K562 (cell line): ENCODE measurements around the gene BSPRY. TPM values are rescaled to one million over a fixed set of nuclear protein-coding genes. Genes with fewer than 3 reads are reported as not detected.

Experiments
- ATAC-seq: fragments of 200-7000 bp; cut with Tn5 transposase; 3 replicates; pipeline ENCODE4 v1.9.1; 2020; ENCODE audit warnings: moderate library complexity
- BruUV-seq: library from RNA; stranded (reverse); fragments of 400-500 nt; replicated peaks from 2 replicates; lab custom pipeline; 2021; lab: Mats Ljungman, UMichigan
- CTCF ChIA-PET: fragments of 300-600 bp; formaldehyde crosslinking; extraction: SDS; loops from one replicate; lab custom pipeline; 2021; ENCODE audit warnings: low intra/inter-chr PET ratio; lab: Yijun Ruan, JAX
- POLR2A ChIA-PET: fragments of 300-600, 350-650 bp; sonication (Branson Sonifier 250); formaldehyde crosslinking; extraction: SDS; loops from one replicate; lab custom pipeline; 2021; ENCODE audit warnings: antibody characterized with exemption, inconsistent platforms; lab: Yijun Ruan, JAX
- DNase-seq, 4 experiments: peaks; one replicate each; pipeline versions ENCODE4 v3.0.0 to v3.0.0-alpha.2; 2011 to 2018; ENCODE audit warnings: low spot score in 3 of 4, mixed read lengths in 3 of 4; ENCODE audit errors: extremely low read depth in 1 of 4
- FAIRE-seq: peaks from 2 replicates; lab custom pipeline; 2011; peaks lifted over from hg19 to GRCh38; lab: Jason Lieb, UNC
- H2AFZ ChIP-seq: 2 replicates; pipeline ENCODE4 v1.6.0; 2011; ENCODE audit warnings: low read depth, low read length, control low read depth, inconsistent platforms
- H3K27ac ChIP-seq: fragments of 200-600 bp; 3 replicates; pipeline ENCODE4 v1.8.0; 2011; ENCODE audit warnings: low read depth, mild to moderate bottlenecking, control low read depth, inconsistent platforms, low read length, moderate library complexity, mixed read lengths; ENCODE audit errors: extremely low read depth
- H3K27me3 ChIP-seq, 2 experiments: fragments of 300-600 bp in 1 of 2; 2 replicates in 1 of 2; 3 replicates in 1 of 2; pipeline versions ENCODE4 v1.6.0 to v1.8.0; 2011; ENCODE audit warnings: inconsistent platforms in 2 of 2, low read length in 2 of 2, mild to moderate bottlenecking in 1 of 2, mixed read lengths in 1 of 2, moderate library complexity in 1 of 2; ENCODE audit not compliant: control insufficient read depth in 2 of 2, insufficient read depth in 2 of 2
- H3K36me3 ChIP-seq: fragments of 300-600 bp; 3 replicates; pipeline ENCODE4 v1.8.0; 2011; ENCODE audit warnings: mild to moderate bottlenecking, low read length, inconsistent platforms; ENCODE audit not compliant: control insufficient read depth, insufficient read depth
- H3K4me1 ChIP-seq, 2 experiments: fragments of 200-600 bp in 1 of 2; replicated peaks in 1 of 2; 2 replicates in 1 of 2; 3 replicates in 1 of 2; pipeline versions ENCODE4 v1.5.1 to v1.8.0; 2011; ENCODE audit warnings: inconsistent platforms in 2 of 2, low read length in 2 of 2, mild to moderate bottlenecking in 1 of 2, mixed read lengths in 1 of 2, moderate library complexity in 1 of 2; ENCODE audit not compliant: control insufficient read depth in 2 of 2, insufficient read depth in 2 of 2
- H3K4me2 ChIP-seq: 2 replicates; pipeline ENCODE4 v1.6.1; 2011; ENCODE audit warnings: low read length, control low read depth, inconsistent platforms, mixed read lengths; ENCODE audit not compliant: insufficient read depth
- H3K4me3 ChIP-seq: fragments of 200-600 bp; sonication (generic), shearing (Covaris generic); 2 replicates; pipeline ENCODE4 v1.5.1; 2016; ENCODE audit warnings: control low read depth, inconsistent platforms
- H3K79me2 ChIP-seq: fragments of 200-600 bp; 3 replicates; pipeline ENCODE4 v1.8.0; 2011; ENCODE audit warnings: low read length, inconsistent platforms; ENCODE audit not compliant: control insufficient read depth, insufficient read depth
- H3K9ac ChIP-seq, 2 experiments: 2 replicates each; pipeline versions ENCODE4 v1.6.0 to v1.6.1; 2011; ENCODE audit warnings: low read depth in 2 of 2, low read length in 2 of 2, control low read depth in 1 of 2, inconsistent platforms in 1 of 2, mild to moderate bottlenecking in 1 of 2, mixed read lengths in 1 of 2; ENCODE audit not compliant: insufficient read depth in 1 of 2
- H3K9me1 ChIP-seq: one replicate; pipeline ENCODE4 v1.6.0; 2011; ENCODE audit warnings: inconsistent platforms, mild to moderate bottlenecking, low read length, moderate library complexity; ENCODE audit not compliant: control insufficient read depth, insufficient read depth
- H3K9me3 ChIP-seq: replicated peaks from 2 replicates; pipeline ENCODE4 v1.5.1; 2011; ENCODE audit warnings: low read depth, low read length, inconsistent platforms; ENCODE audit not compliant: control insufficient read depth, insufficient read depth
- H4K20me1 ChIP-seq: replicated peaks from 2 replicates; pipeline ENCODE4 v1.6.1; 2011; ENCODE audit warnings: low read length, inconsistent platforms, mixed read lengths; ENCODE audit not compliant: control insufficient read depth, insufficient read depth
- FOXK1 ChIP-seq: sonication (generic); formaldehyde crosslinking; IDR thresholded peaks from 2 replicates; pipeline ENCODE4 v1.8.0; 2022; ENCODE audit warnings: missing genetic modification reagents, mild to moderate bottlenecking, borderline replicate concordance
- NR2C2 ChIP-seq, 2 experiments: fragments of 200-800 bp in 1 of 2; sonication (Bioruptor generic) in 1 of 2; sonication (generic) in 1 of 2; formaldehyde crosslinking in 1 of 2; IDR thresholded peaks; 2 replicates each; pipeline versions ENCODE4 v1.6.1 to v1.8.0; 2016 to 2022; ENCODE audit warnings: mild to moderate bottlenecking in 1 of 2, missing compliant biosample characterization in 1 of 2, missing genetic modification characterization in 1 of 2, missing genetic modification reagents in 1 of 2
- RBM25 ChIP-seq: fragments of 200-400 bp; formaldehyde crosslinking; IDR thresholded peaks from 2 replicates; pipeline ENCODE4 v1.6.1; 2018; ENCODE audit warnings: low read length, low read depth, moderate library complexity; ENCODE audit not compliant: severe bottlenecking
- ZNF121 ChIP-seq: sonication (generic); formaldehyde crosslinking; conservative IDR thresholded peaks from 2 replicates; pipeline ENCODE4 v1.8.0; 2022; ENCODE audit warnings: missing genetic modification reagents
- WGBS: fragments of 100-300 bp; shearing (Covaris generic); methylation state at CpG from one replicate; pipeline ENCODE4 v1.1.6; 2016; ENCODE audit warnings: low coverage, mixed read lengths; ENCODE audit not compliant: insufficient coverage; ENCODE audit errors: missing lambda C conversion rate; 5-methylcytosine and 5-hydroxymethylcytosine counted together
- in situ Hi-C: fragments of 300-500 bp; cut with MboI; formaldehyde crosslinking; loops from 4 replicates; pipeline ENCODE4 v1.15.0; 2018; ENCODE audit warnings: inconsistent platforms, mixed read lengths
- intact Hi-C: fragments of 100-400 bp; cut with micrococcal nuclease; formaldehyde crosslinking; loops from 2 replicates; pipeline ENCODE4 v1.14.2; 2022
- polyA plus RNA-seq, 8 experiments: library from polyadenylated mRNA; depleted of rRNA in 4 of 8; stranded (reverse) in 5 of 8; unstranded in 3 of 8; fragments of >200 nt; fragmentation: Nextera tagmentation in 2 of 8; fragmentation: Illumina TruSeq in 1 of 8; extraction: Ambion mirVana in 2 of 8; extraction: Trizol in 1 of 8; gene quantifications; 2 replicates each; pipeline versions ENCODE4 v1.2.1 to v1.2.3, GENCODE V29; 2011 to 2014; ENCODE audit warnings: inconsistent platforms in 1 of 8, missing spikeins in 1 of 8
- total RNA-seq, 7 experiments: library from RNA; depleted of rRNA in 6 of 7; stranded (reverse); fragments of >200 nt in 6 of 7; fragmentation: Illumina TruSeq in 2 of 7; extraction: Trizol in 2 of 7; gene quantifications; 2 replicates each; pipeline versions ENCODE4 v1.2.1 to v1.2.3, GENCODE V29; 2011 to 2021; ENCODE audit warnings: low replicate concordance in 1 of 7

The BSPRY gene
- total and polyA plus RNA-seq, 9 of the 15 experiments (the other 6 are each of a cell fraction or from before 2014, with no cell fraction given), result 0.07 to 0.67 (median 0.18) TPM

DNA sequence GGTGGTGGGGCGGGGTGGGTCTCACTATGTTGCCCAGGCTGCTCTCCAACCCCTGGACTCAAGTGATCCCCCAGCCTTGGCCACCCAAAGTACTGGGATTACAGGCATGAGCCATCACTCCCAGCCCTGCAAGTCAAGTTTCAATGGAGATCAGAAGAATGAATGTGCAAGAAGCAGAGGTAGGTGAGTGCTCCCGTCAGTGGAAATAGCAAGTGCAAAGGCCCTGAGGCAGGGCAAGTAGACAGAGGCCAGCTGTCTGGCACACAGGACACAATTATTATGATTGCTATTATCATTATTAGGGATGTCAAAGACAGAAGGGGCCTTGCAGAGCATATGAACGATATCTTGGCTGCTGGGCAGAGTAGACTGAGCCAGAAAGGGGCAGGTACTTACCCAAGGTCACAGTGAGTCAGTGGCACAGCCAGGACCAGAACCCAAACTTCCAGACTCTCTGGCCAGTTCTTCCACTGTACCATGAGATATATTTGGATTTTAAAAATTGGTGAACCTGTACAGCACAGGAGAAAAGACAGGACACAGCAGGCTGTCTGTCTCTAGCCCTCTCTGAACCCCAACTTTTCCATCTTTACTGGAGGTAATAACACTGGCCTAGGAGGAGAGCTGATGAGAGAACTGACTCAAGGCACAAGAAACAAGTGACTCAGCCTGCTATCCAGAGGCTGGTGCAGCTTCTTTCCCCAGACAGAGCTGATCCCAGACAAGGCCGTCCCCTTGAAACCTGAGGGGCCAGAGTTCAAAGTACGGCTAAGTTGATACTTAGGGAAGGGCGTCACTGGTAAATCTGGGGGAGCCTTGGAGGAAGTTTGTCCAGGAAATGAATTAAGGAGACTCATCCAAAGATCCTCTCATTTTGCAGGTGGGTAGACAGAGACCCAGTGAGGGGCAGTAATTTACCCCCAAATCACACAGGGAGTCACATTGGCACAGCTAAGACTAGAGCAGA lies 26.0 kb downstream of the BSPRY start:
- BruUV-seq, result TSS peak; percentile 75
- in situ Hi-C loops, result no loop called here
- intact Hi-C loops, result loop anchor here (2.0 kb wide), 1 partner anchor 67 kb away; no protein-coding TSS in a partner anchor
- no peak for ATAC-seq
- FAIRE-seq, result no peak
- POLR2A ChIA-PET, result interaction anchor here (0.7 kb wide), 1 partner anchor 101 kb away, joined by 3 read pairs; no protein-coding TSS in a partner anchor
- Histone ChIP-seq H3K9me3 (no peaks in the 10 kb centered on the region), H3K4me2 (peak overlapping the region; percentile 39), H3K4me3 (peak overlapping the region; percentile 87; the same call in 1 of the 2 replicates), H3K27ac (no peak overlapping the region), H3K9me1 (no peaks in the 10 kb centered on the region), H3K9ac (no peak overlapping the region; a peak in 1 of 4 replicates), H2AFZ (no peak overlapping the region), H3K4me1 (peaks cover 20 to 26% of the 10 kb centered on the region in 2 experiments; a peak in 4 of 5 replicates), H3K27me3 (no peaks in the 10 kb centered on the region), H4K20me1 (no peaks in the 10 kb centered on the region; the same call in none of the 2 replicates), H3K79me2 (peaks cover 8% of the 10 kb centered on the region; the same call in 2 of the 3 replicates), H3K36me3 (peaks cover 28% of the 10 kb centered on the region)
- WGBS, result 70% methylated on average over 6 of the region's 6 CpGs
- DNase-seq, result peak in 1 of 4 experiments; percentile 37
- CTCF ChIA-PET, result no interaction called here
- TF ChIP-seq RBM25 (peak; percentile 89), ZNF121 (CRISPR knock-in tag) (peak; percentile 53; the same call in 1 of the 2 replicates), NR2C2 (CRISPR knock-in tag; IDR thresholded peaks at IDR 0.05) (no peak), NR2C2 (tag; IDR thresholded peaks at IDR 0.05) (peak; percentile 23; the same call in 1 of the 2 replicates), FOXK1 (CRISPR knock-in tag) (no peak)
